Thyroid gland (tissue), 4 donors: Measurements from ENCODE around the gene BOK.

ENCODE experiments used
- POLR2A ChIP-seq, 2 donors: fragments of 450-650 bp; IDR thresholded peaks; one replicate each; pipeline ENCODE4 v1.6.1; 2017; ENCODE audit warnings: antibody characterized with exemption in 2 of 2, mild to moderate bottlenecking in 2 of 2, moderate library complexity in 1 of 2
- TF ChIP-seq, protein P1 (sequence below), 6 experiments: fragments of 200-600 bp in 3 of 6; fragments of 450-650 bp in 3 of 6; sonication (generic) in 3 of 6; IDR thresholded peaks; one replicate each; pipeline ENCODE4 v1.5.1; 2016 to 2019; ENCODE audit warnings: antibody characterized with exemption in 6 of 6, mild to moderate bottlenecking in 2 of 6, inconsistent platforms in 1 of 6, moderate library complexity in 1 of 6

DNA sequence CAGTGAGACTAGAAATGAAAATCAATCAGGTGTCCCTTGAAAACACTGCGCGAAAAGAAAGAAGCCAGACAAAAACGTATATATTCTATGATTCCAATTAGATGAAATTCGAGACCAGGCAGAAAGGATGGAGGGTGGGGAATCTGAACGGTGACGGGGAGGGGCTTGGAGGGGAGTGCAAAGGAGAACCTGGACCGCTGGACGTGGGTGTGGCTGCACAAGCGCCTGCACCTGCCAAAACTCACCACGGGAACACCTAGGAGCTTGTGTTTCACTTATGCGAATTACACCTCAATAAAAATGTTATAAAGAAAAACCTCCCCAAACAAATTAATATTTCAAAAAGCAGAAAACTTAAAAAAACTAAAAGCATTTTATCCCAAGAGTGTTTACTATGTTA lies 56.5 kb downstream of the BOK start:
- TF ChIP-seq, protein P1, sequence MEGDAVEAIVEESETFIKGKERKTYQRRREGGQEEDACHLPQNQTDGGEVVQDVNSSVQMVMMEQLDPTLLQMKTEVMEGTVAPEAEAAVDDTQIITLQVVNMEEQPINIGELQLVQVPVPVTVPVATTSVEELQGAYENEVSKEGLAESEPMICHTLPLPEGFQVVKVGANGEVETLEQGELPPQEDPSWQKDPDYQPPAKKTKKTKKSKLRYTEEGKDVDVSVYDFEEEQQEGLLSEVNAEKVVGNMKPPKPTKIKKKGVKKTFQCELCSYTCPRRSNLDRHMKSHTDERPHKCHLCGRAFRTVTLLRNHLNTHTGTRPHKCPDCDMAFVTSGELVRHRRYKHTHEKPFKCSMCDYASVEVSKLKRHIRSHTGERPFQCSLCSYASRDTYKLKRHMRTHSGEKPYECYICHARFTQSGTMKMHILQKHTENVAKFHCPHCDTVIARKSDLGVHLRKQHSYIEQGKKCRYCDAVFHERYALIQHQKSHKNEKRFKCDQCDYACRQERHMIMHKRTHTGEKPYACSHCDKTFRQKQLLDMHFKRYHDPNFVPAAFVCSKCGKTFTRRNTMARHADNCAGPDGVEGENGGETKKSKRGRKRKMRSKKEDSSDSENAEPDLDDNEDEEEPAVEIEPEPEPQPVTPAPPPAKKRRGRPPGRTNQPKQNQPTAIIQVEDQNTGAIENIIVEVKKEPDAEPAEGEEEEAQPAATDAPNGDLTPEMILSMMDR (IDR thresholded peaks at IDR 0.05) = no peak
- no peak for TF ChIP-seq POLR2A (IDR thresholded peaks at IDR 0.05)
